ENCODE measurements around the gene RFTN1. TPM values are rescaled to one million over a fixed set of nuclear protein-coding genes. Genes with fewer than 3 reads are reported as not detected.

Gene RFTN1
- total RNA-seq, 3 donors from 2014 or later (not counting 1 experiment from before 2014, with no cell fraction given), result 112 to 135 (median 115) TPM

DNA sequence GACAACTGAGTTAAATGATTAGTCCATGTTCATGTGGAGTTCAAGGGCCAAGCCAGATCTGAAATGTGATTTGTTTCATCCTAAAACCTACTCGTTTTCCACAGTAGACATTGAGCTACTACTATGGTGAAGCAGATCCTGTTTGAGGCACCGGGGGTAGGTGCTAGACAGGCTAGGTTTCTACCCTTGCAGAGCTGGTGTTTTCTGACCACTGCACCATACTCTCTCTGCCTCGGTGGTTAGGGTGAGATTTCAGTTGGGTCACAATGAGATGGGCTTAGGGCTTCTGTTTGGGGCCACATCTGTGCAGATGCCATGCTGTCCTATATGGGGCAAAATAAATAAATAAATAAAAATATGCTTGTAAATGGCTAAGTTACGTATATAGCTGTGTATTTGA is 149.2 kb downstream of the RFTN1 start:
- peak overlapping the region; percentile 18 for H3K4me3 Mint-ChIP-seq

DNA sequence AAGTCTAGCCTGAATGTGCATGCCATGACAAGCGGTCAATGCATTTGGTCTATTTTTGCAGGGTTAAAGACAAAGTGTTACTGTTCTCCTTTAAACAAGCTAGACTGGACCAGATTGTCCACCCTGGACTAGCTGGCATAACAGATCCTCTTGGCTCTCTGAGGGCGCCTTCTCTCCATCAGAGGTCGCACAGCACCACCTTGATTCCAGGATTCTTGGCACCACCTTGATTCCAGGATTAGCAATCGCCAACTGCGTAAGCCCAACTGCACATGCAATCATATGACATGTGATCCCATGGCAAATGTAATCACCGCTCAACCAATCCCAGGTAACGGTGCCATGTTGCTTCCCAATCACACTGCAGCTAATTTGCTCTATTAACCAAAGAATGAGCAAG is 149.9 kb downstream of the RFTN1 start:
- Mint-ChIP-seq H3K4me1 (peaks cover 41 to 54% of the 10 kb centered on the region in 2 donors), H3K9me3 (no peaks in the 10 kb centered on the region)

More for the DNA sequence above, 149.2 kb downstream of the RFTN1 start:
- Histone ChIP-seq H3K27ac (ENCODE audit: low read length) (no peak overlapping the region), H3K36me3 (ENCODE audit: control insufficient read depth, insufficient read depth, low read length) (peaks cover 40% of the 10 kb centered on the region), H3K4me3 (ENCODE audit: low read length) (no peak overlapping the region), H3K27me3 (ENCODE audit: control insufficient read depth, insufficient read depth, low read length) (no peaks in the 10 kb centered on the region), H3K4me1 (ENCODE audit: control insufficient read depth, insufficient read depth, low read length) (peaks cover 23% of the 10 kb centered on the region), H3K9me3 (ENCODE audit: control insufficient read depth, insufficient read depth, low read length) (no peaks in the 10 kb centered on the region)
- intact Hi-C loops (cut with micrococcal nuclease), result no loop called here
- Mint-ChIP-seq H3K4me1 (peaks cover 38 to 50% of the 10 kb centered on the region in 2 donors), H3K36me3 (peaks cover 17% of the 10 kb centered on the region), H3K27me3 (ENCODE audit: low read depth in 2 of 2) (no peaks in the 10 kb centered on the region), H3K9me3 (no peaks in the 10 kb centered on the region), H3K27ac (peak overlapping the region; percentile 26 to 64)
- DNase-seq (no peak), ATAC-seq (peak; percentile 62 to 96 (median 68))
- WGBS (ENCODE audit: insufficient coverage), result 48% methylated on average over 3 of the region's 4 CpGs
- TF ChIP-seq, protein P1, sequence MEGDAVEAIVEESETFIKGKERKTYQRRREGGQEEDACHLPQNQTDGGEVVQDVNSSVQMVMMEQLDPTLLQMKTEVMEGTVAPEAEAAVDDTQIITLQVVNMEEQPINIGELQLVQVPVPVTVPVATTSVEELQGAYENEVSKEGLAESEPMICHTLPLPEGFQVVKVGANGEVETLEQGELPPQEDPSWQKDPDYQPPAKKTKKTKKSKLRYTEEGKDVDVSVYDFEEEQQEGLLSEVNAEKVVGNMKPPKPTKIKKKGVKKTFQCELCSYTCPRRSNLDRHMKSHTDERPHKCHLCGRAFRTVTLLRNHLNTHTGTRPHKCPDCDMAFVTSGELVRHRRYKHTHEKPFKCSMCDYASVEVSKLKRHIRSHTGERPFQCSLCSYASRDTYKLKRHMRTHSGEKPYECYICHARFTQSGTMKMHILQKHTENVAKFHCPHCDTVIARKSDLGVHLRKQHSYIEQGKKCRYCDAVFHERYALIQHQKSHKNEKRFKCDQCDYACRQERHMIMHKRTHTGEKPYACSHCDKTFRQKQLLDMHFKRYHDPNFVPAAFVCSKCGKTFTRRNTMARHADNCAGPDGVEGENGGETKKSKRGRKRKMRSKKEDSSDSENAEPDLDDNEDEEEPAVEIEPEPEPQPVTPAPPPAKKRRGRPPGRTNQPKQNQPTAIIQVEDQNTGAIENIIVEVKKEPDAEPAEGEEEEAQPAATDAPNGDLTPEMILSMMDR (IDR thresholded peaks at IDR 0.05), result no peak

DNA sequence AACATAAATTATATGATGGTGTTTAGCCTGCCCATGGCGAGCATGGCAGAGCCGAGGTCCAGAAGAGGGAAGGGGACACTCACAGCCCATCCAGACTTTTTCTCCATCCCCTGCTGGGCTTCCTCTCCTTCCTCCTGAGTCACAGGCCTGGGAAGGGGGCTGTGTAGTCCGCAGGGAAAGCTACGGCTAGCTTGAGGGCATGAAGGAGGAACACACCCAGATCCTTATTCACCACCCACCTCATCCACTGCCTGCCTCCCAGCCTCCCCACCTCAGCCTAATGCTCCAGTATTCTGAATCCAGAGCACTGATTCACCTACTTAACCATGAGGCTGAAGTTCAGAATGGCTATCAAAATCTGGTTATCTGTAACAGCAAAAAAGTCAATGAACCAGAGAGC is 150.7 kb downstream of the RFTN1 start:
- peaks cover 33% of the 10 kb centered on the region for H3K36me3 ChIP-seq (ENCODE audit: control insufficient read depth, insufficient read depth, low read length)
- peaks cover 41 to 54% of the 10 kb centered on the region in 2 donors for H3K4me1 Mint-ChIP-seq

More for the DNA sequence above, 149.9 kb downstream of the RFTN1 start:
- Histone ChIP-seq H3K4me1 (ENCODE audit: control insufficient read depth, insufficient read depth, low read length) (peaks cover 23% of the 10 kb centered on the region), H3K36me3 (ENCODE audit: control insufficient read depth, insufficient read depth, low read length) (peaks cover 34% of the 10 kb centered on the region), H3K9me3 (ENCODE audit: control insufficient read depth, insufficient read depth, low read length) (no peaks in the 10 kb centered on the region), H3K4me3 (ENCODE audit: low read length) (no peak overlapping the region), H3K27ac (ENCODE audit: low read length) (no peak overlapping the region), H3K27me3 (ENCODE audit: control insufficient read depth, insufficient read depth, low read length) (no peaks in the 10 kb centered on the region)
- DNase-seq, result no peak
- intact Hi-C loops (cut with micrococcal nuclease), result no loop called here
- no peak overlapping the region for H3K27ac Mint-ChIP-seq
- WGBS (ENCODE audit: insufficient coverage), result 99% methylated on average over 7 of the region's 7 CpGs
- H3K27me3 Mint-ChIP-seq (ENCODE audit: low read depth in 2 of 2), result no peaks in the 10 kb centered on the region
- H3K4me3 Mint-ChIP-seq, result no peak overlapping the region
- no peak for ATAC-seq
- peaks cover 14% of the 10 kb centered on the region for H3K36me3 Mint-ChIP-seq
- TF ChIP-seq, protein P1 (IDR thresholded peaks at IDR 0.05), result no peak

More for the DNA sequence above, 150.7 kb downstream of the RFTN1 start:
- H3K4me3 Mint-ChIP-seq, result no peak overlapping the region
- ATAC-seq, result no peak
- no peak for DNase-seq
- no peaks in the 10 kb centered on the region for H3K9me3 Mint-ChIP-seq
- no peak overlapping the region for H3K27ac ChIP-seq (ENCODE audit: low read length)
- H3K27me3 ChIP-seq (ENCODE audit: control insufficient read depth, insufficient read depth, low read length), result no peaks in the 10 kb centered on the region
- peaks cover 14% of the 10 kb centered on the region for H3K36me3 Mint-ChIP-seq
- H3K4me3 ChIP-seq (ENCODE audit: low read length), result no peak overlapping the region
- intact Hi-C loops (cut with micrococcal nuclease), result no loop called here
- WGBS (ENCODE audit: insufficient coverage), result 100% methylated on average over 4 of the region's 4 CpGs
- H3K4me1 ChIP-seq (ENCODE audit: control insufficient read depth, insufficient read depth, low read length), result peaks cover 23% of the 10 kb centered on the region
- H3K27me3 Mint-ChIP-seq (ENCODE audit: low read depth in 2 of 2), result no peaks in the 10 kb centered on the region
- no peak overlapping the region for H3K27ac Mint-ChIP-seq
- no peaks in the 10 kb centered on the region for H3K9me3 ChIP-seq (ENCODE audit: control insufficient read depth, insufficient read depth, low read length)
- TF ChIP-seq, protein P1 (IDR thresholded peaks at IDR 0.05), result no peak
